A673 (cell line): Measurements from ENCODE around the gene SECTM1.

Experiments used
- EZH2 ChIP-seq: fragments of 200-600 bp; sonication (generic); IDR thresholded peaks from 2 replicates; pipeline ENCODE4 v1.6.1; 2017; ENCODE audit warnings: borderline replicate concordance, low read depth, mild to moderate bottlenecking, mixed read lengths, antibody characterized with exemption, low read length; ENCODE audit not compliant: poor library complexity, severe bottlenecking
- TF ChIP-seq, protein P1 (sequence below): fragments of 300-800, 200-600 bp; sonication (generic); conservative IDR thresholded peaks from 2 replicates; pipeline ENCODE4 v1.5.1; 2017; ENCODE audit warnings: low read depth, mild to moderate bottlenecking, antibody characterized with exemption, low read length, moderate library complexity, mixed read lengths

DNA sequence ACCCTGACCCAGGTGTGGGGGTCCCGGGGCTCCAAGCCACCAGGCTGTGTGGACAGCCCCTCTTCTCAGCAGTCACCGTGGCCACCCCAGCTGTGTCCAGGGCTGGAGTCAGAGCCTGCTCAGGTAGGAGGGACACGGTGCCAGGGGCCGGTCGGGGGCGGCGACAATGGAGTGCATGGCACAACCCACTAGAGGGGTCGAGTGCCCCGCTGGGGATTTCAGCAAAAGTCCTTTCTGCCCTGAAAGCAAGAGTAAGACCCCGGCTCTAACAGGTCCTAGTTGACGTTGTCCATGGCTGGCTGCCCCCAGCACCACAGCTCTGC, 49.3 kb upstream of the SECTM1 start:
- no peak for TF ChIP-seq EZH2
- TF ChIP-seq, protein P1, sequence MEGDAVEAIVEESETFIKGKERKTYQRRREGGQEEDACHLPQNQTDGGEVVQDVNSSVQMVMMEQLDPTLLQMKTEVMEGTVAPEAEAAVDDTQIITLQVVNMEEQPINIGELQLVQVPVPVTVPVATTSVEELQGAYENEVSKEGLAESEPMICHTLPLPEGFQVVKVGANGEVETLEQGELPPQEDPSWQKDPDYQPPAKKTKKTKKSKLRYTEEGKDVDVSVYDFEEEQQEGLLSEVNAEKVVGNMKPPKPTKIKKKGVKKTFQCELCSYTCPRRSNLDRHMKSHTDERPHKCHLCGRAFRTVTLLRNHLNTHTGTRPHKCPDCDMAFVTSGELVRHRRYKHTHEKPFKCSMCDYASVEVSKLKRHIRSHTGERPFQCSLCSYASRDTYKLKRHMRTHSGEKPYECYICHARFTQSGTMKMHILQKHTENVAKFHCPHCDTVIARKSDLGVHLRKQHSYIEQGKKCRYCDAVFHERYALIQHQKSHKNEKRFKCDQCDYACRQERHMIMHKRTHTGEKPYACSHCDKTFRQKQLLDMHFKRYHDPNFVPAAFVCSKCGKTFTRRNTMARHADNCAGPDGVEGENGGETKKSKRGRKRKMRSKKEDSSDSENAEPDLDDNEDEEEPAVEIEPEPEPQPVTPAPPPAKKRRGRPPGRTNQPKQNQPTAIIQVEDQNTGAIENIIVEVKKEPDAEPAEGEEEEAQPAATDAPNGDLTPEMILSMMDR, result no peak
